Endothelial cell of umbilical vein (primary cell): ENCODE results near the gene VAC14. TPM values are rescaled to one million over a fixed set of nuclear protein-coding genes. Genes with fewer than 3 reads are reported as not detected.

Source experiments
- BruUV-seq: library from RNA; stranded (reverse); fragments of 400-500 nt; replicated peaks from 2 replicates; lab custom pipeline; 2021; lab: Mats Ljungman, UMichigan
- CTCF ChIA-PET: fragments of 300-600, 350-600 bp; sonication (Branson Sonifier 250); formaldehyde crosslinking; loops from one replicate; lab custom pipeline; 2021; ENCODE audit warnings: antibody characterized with exemption, inconsistent platforms; lab: Charles Lee
- POLR2A ChIA-PET: fragments of 300-600, 350-600 bp; sonication (Branson Sonifier 250); formaldehyde crosslinking; loops from one replicate; lab custom pipeline; 2021; ENCODE audit warnings: antibody characterized with exemption, inconsistent platforms; lab: Charles Lee
- DNase-seq: peaks from one replicate; pipeline ENCODE4 v3.0.0-alpha.2; 2011; ENCODE audit warnings: low read depth, low spot score
- FAIRE-seq: peaks from 2 replicates; lab custom pipeline; 2011; peaks lifted over from hg19 to GRCh38; lab: Jason Lieb, UNC
- H2AFZ ChIP-seq: 2 replicates; pipeline ENCODE4 v1.6.0; 2012; ENCODE audit warnings: low read depth, low read length, control low read depth, inconsistent platforms
- H3K27ac ChIP-seq: 2 replicates; pipeline ENCODE4 v1.5.1; 2011; ENCODE audit warnings: low read depth, mild to moderate bottlenecking, control low read depth, low read length, moderate library complexity; ENCODE audit not compliant: insufficient read depth
- H3K27me3 ChIP-seq, 2 experiments: 2 replicates each; pipeline versions ENCODE4 v1.6.0 to v1.6.1; 2011; ENCODE audit warnings: low read length in 2 of 2, mixed read lengths in 1 of 2; ENCODE audit not compliant: control insufficient read depth in 2 of 2, insufficient read depth in 2 of 2
- H3K36me3 ChIP-seq, 2 experiments: 2 replicates in 1 of 2; 3 replicates in 1 of 2; pipeline ENCODE4 v1.5.1; 2011; ENCODE audit warnings: low read length in 2 of 2, mild to moderate bottlenecking in 1 of 2, moderate library complexity in 1 of 2; ENCODE audit not compliant: control insufficient read depth in 2 of 2, insufficient read depth in 2 of 2; ENCODE audit errors: extremely low read depth in 1 of 2
- H3K4me1 ChIP-seq: 3 replicates; pipeline ENCODE4 v1.5.1; 2011; ENCODE audit warnings: mild to moderate bottlenecking, low read length; ENCODE audit not compliant: control insufficient read depth, insufficient read depth; ENCODE audit errors: extremely low read depth
- H3K4me2 ChIP-seq: 2 replicates; pipeline ENCODE4 v1.6.1; 2011; ENCODE audit warnings: low read length, control low read depth, mixed read lengths; ENCODE audit not compliant: insufficient read depth
- H3K4me3 ChIP-seq, 3 experiments: fragments of 200-600 bp in 1 of 3; sonication (generic), shearing (Covaris generic) in 1 of 3; replicated peaks in 1 of 3; 2 replicates each; pipeline ENCODE4 v1.5.1; 2011 to 2016; ENCODE audit warnings: control low read depth in 3 of 3, low read length in 3 of 3, mild to moderate bottlenecking in 2 of 3, inconsistent platforms in 1 of 3, low read depth in 1 of 3, moderate library complexity in 1 of 3; ENCODE audit not compliant: insufficient read depth in 1 of 3
- H3K79me2 ChIP-seq: 2 replicates; pipeline ENCODE4 v1.6.0; 2012; ENCODE audit warnings: low read length, inconsistent platforms; ENCODE audit not compliant: control insufficient read depth, insufficient read depth
- H3K9ac ChIP-seq: replicated peaks from 2 replicates; pipeline ENCODE3; 2011; ENCODE audit warnings: low read length, control low read depth; ENCODE audit not compliant: insufficient read depth; ENCODE audit errors: extremely low read depth
- H3K9me1 ChIP-seq: replicated peaks from 3 replicates; pipeline ENCODE4 v1.6.0; 2011; ENCODE audit warnings: mild to moderate bottlenecking, low read length; ENCODE audit not compliant: control insufficient read depth, insufficient read depth; ENCODE audit errors: extremely low read depth
- H3K9me3 ChIP-seq: replicated peaks from 2 replicates; pipeline ENCODE4 v1.5.1; 2012; ENCODE audit warnings: low read length, inconsistent platforms; ENCODE audit not compliant: control insufficient read depth, insufficient read depth
- H4K20me1 ChIP-seq: replicated peaks from 2 replicates; pipeline ENCODE3; 2011; ENCODE audit warnings: mild to moderate bottlenecking, low read length; ENCODE audit not compliant: control insufficient read depth, insufficient read depth; ENCODE audit errors: extremely low read depth
- CTCF ChIP-seq, 2 donors: IDR thresholded peaks; 1 replicate in 1 of 2; 2 replicates in 1 of 2; pipeline ENCODE4 v1.5.1; 2011; ENCODE audit warnings: low read length in 2 of 2, mild to moderate bottlenecking in 2 of 2, moderate library complexity in 2 of 2, control low read depth in 1 of 2, inconsistent platforms in 1 of 2, low read depth in 1 of 2; ENCODE audit not compliant: insufficient read depth in 1 of 2; ENCODE audit errors: extremely low read depth in 1 of 2
- EZH2 ChIP-seq: IDR thresholded peaks from 2 replicates; pipeline ENCODE4 v1.6.1; 2012; ENCODE audit warnings: borderline replicate concordance, low read depth, mild to moderate bottlenecking, moderate library complexity, low read length, inconsistent platforms; ENCODE audit not compliant: severe bottlenecking
- FOS ChIP-seq: IDR thresholded peaks from 2 replicates; pipeline ENCODE4 v1.6.1; 2011; ENCODE audit warnings: mild to moderate bottlenecking, low read length, moderate library complexity, borderline replicate concordance; ENCODE audit not compliant: insufficient read depth
- GATA2 ChIP-seq: IDR thresholded peaks from 2 replicates; pipeline ENCODE4 v1.7.0; 2011; ENCODE audit warnings: low read depth, mild to moderate bottlenecking, moderate library complexity, mixed read lengths, low read length; ENCODE audit not compliant: insufficient read length, insufficient read depth
- JUN ChIP-seq: IDR thresholded peaks from 2 replicates; pipeline ENCODE4 v1.6.1; 2011; ENCODE audit warnings: borderline replicate concordance, low read depth; ENCODE audit not compliant: insufficient read length, insufficient read depth
- MAX ChIP-seq: IDR thresholded peaks from 2 replicates; pipeline ENCODE4 v1.6.1; 2011; ENCODE audit not compliant: insufficient read depth, insufficient read length
- MYC ChIP-seq: IDR thresholded peaks from one replicate; pipeline ENCODE4 v1.6.1; 2011; ENCODE audit warnings: mild to moderate bottlenecking, low read depth, low read length
- POLR2A ChIP-seq: IDR thresholded peaks from 2 replicates; pipeline ENCODE4 v1.6.1; 2012; ENCODE audit warnings: low read depth, mild to moderate bottlenecking, control low read depth, low read length
- POLR2AphosphoS5 ChIP-seq: IDR thresholded peaks from 2 replicates; pipeline ENCODE4 v1.6.1; 2012; ENCODE audit warnings: low read depth, mild to moderate bottlenecking, control low read depth, low read length, moderate library complexity; ENCODE audit not compliant: insufficient read depth
- dilution Hi-C: fragments of 300-500 bp; cut with MboI; formaldehyde crosslinking; loops from one replicate; pipeline ENCODE4 v1.15.0; 2019; ENCODE audit warnings: low sequenced_read_pairs; ENCODE audit not compliant: extremely low pct_ligation_motif_present
- intact Hi-C: fragments of 100-400 bp; cut with micrococcal nuclease; formaldehyde crosslinking; loops from one replicate; pipeline ENCODE4 v1.10.0; 2022
- polyA plus RNA-seq, 4 experiments: library from polyadenylated mRNA; depleted of rRNA in 3 of 4; stranded (reverse) in 3 of 4; unstranded in 1 of 4; fragments of >200 nt; gene quantifications; 2 replicates each; pipeline versions ENCODE4 v1.2.1 to v1.2.3, GENCODE V29; 2011 to 2012; ENCODE audit warnings: missing spikeins in 1 of 4
- total RNA-seq: library from RNA; stranded (reverse); gene quantifications from 2 replicates; pipeline ENCODE4 v1.2.3, GENCODE V29; 2021

VAC14 gene
- total and polyA plus RNA-seq, 2 donors (not counting 3 experiments of a cell fraction or from before 2014, with no cell fraction given), result 37.6 to 57.9 TPM

GRCh38 chr16:70715055-70715858 is 85.7 kb downstream of the VAC14 start:
- CTCF ChIA-PET, result interaction anchor here (1.1 to 1.7 kb wide), 4 partner anchors 12 to 56 kb away, joined by 3 to 5 read pairs (median 5); no protein-coding TSS in a partner anchor
- dilution Hi-C loops, result no loop called here
- Histone ChIP-seq H3K36me3 (no peaks in the 10 kb centered on the region), H3K9ac (no peak overlapping the region), H4K20me1 (no peaks in the 10 kb centered on the region), H2AFZ (no peak overlapping the region), H3K4me2 (no peak overlapping the region), H3K79me2 (no peaks in the 10 kb centered on the region), H3K9me3 (no peaks in the 10 kb centered on the region), H3K4me1 (no peaks in the 10 kb centered on the region), H3K9me1 (no peaks in the 10 kb centered on the region), H3K27me3 (no peaks in the 10 kb centered on the region), H3K27ac (no peak overlapping the region), H3K4me3 (no peak overlapping the region)
- TF ChIP-seq MYC (no peak), FOS (no peak), POLR2A (no peak), CTCF (IDR thresholded peaks at IDR 0.05; ENCODE audit: extremely low read depth in 1 of 2, insufficient read depth in 1 of 2, low read depth in 1 of 2, low read length in 2 of 2) (no peak)
- DNase-seq, result no peak
- FAIRE-seq, result no peak
- POLR2A ChIA-PET, result no interaction called here
- intact Hi-C loops, result no loop called here
- BruUV-seq, result no TSS peak

GRCh38 chr16:70714581-70715054 is 86.3 kb downstream of the VAC14 start:
- Histone ChIP-seq H3K9ac (no peak overlapping the region), H3K79me2 (no peaks in the 10 kb centered on the region), H3K4me2 (no peak overlapping the region), H2AFZ (no peak overlapping the region), H3K27ac (no peak overlapping the region), H3K9me3 (no peaks in the 10 kb centered on the region), H3K4me1 (peaks cover 6% of the 10 kb centered on the region), H3K27me3 (no peaks in the 10 kb centered on the region), H3K9me1 (no peaks in the 10 kb centered on the region), H3K36me3 (no peaks in the 10 kb centered on the region), H3K4me3 (no peak overlapping the region), H4K20me1 (no peaks in the 10 kb centered on the region)
- no TSS peak for BruUV-seq
- CTCF ChIA-PET, result interaction anchor here (1.1 to 1.7 kb wide), 3 partner anchors 19 to 56 kb away, joined by 3 to 5 read pairs (median 5); no protein-coding TSS in a partner anchor
- intact Hi-C loops, result no loop called here
- TF ChIP-seq FOS, result no peak
- no peak for TF ChIP-seq MAX
- TF ChIP-seq MYC, result no peak
- no peak for TF ChIP-seq JUN
- no peak for TF ChIP-seq POLR2AphosphoS5
- TF ChIP-seq POLR2A, result no peak
- TF ChIP-seq GATA2, result no peak
- TF ChIP-seq CTCF (IDR thresholded peaks at IDR 0.05; ENCODE audit: extremely low read depth in 1 of 2, insufficient read depth in 1 of 2, low read depth in 1 of 2, low read length in 2 of 2), result no peak
- TF ChIP-seq EZH2, result no peak
- POLR2A ChIA-PET, result no interaction called here
- dilution Hi-C loops, result no loop called here
- FAIRE-seq (no peak), DNase-seq (no peak)
